ENCODE measurements around the gene DOCK9. TPM values are rescaled to one million over a fixed set of nuclear protein-coding genes. Genes with fewer than 3 reads are reported as not detected.

Gene DOCK9
- total RNA-seq, 1 donor from 2014 or later: 46.2 TPM

- TF ChIP-seq CTCF (conservative IDR thresholded peaks at IDR 0.05): no peak
- Mint-ChIP-seq H3K4me1 (ENCODE audit: unreplicated experiment) (peaks cover 20% of the 10 kb centered on the region), H3K27ac (no peak overlapping the region), H3K4me3 (no peak overlapping the region), H3K36me3 (no peaks in the 10 kb centered on the region), H3K9me3 (no peaks in the 10 kb centered on the region), H3K27me3 (no peaks in the 10 kb centered on the region)
- no peak for DNase-seq (ENCODE audit: extremely low spot score, unreplicated experiment)
These were observed 14.5 kb upstream of the DOCK9 start for GRCh38 chr13:98992355-98992754.

GRCh38 chr13:98990701-98991100 lies 12.8 kb upstream of the DOCK9 start:
- no peak for DNase-seq (ENCODE audit: extremely low spot score, unreplicated experiment)
- H3K4me3 Mint-ChIP-seq: no peak overlapping the region
- H3K9me3 Mint-ChIP-seq: no peaks in the 10 kb centered on the region
- H3K4me1 Mint-ChIP-seq (ENCODE audit: unreplicated experiment): peaks cover 21% of the 10 kb centered on the region
- TF ChIP-seq CTCF (conservative IDR thresholded peaks at IDR 0.05): no peak
- no peaks in the 10 kb centered on the region for H3K27me3 Mint-ChIP-seq
- no peaks in the 10 kb centered on the region for H3K36me3 Mint-ChIP-seq
- no peak overlapping the region for H3K27ac Mint-ChIP-seq

DNA sequence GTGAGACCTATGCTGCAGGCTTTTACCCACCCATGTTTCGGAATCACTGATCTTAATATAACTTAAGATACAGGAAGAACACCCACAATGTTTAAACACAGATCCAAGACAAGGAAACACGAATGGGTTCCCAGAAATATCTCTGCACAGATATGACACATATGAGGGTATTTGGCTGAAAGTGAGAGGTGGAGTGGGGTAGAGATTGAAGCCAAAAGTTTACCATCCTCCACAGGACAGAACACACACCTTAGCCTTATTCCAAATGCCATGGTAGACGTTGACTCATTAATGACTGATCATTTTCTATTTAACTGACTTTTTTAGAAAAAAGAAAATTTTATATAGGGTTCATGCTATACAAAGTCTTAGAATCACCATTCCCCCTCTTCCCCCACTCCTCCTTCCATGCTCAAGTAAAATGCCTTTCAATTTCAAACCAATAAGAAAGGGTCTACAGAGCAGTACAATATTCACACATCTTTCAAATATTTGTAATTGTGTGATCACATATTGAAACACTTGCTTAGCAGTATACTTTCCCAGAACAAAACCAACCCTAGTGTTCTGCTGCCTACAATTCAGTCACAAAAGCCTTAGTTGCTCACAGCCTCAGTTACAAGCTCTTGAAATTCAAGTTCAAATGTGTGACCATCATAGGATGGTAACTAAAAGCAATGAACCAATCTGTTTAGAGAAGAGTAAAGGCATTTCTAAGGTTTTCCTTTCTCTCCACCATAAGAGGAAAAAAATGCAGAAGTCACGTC lies 11.8 kb upstream of the DOCK9 start:
- Mint-ChIP-seq H3K4me3 (no peak overlapping the region), H3K4me1 (ENCODE audit: unreplicated experiment) (peaks cover 17% of the 10 kb centered on the region), H3K27ac (no peak overlapping the region), H3K36me3 (no peaks in the 10 kb centered on the region), H3K9me3 (no peaks in the 10 kb centered on the region), H3K27me3 (no peaks in the 10 kb centered on the region)
- no peak for TF ChIP-seq CTCF (conservative IDR thresholded peaks at IDR 0.05)
- DNase-seq (ENCODE audit: extremely low spot score, unreplicated experiment): no peak

DNA sequence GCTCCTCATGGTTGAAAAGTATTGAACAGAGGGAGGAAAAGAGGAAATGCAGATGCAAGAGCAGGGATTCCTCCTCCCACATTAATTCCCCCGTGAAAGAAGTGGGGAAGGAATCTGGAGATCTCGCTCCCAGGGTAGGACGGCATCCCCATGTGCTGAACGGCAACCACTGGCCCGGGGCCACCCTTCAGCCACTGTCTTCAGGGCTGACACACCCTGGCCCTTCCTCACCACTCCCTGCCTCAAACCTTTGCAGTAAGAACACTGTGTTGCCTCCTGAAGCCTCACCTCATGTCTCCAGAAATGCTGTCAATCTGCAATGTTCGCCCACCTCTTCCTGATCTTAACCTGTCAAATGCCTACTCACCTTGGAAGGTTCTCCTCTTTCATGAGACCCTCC lies 10.9 kb upstream of the DOCK9 start:
- Mint-ChIP-seq H3K36me3 (no peaks in the 10 kb centered on the region), H3K27me3 (no peaks in the 10 kb centered on the region), H3K4me3 (peak overlapping the region; percentile 73), H3K27ac (peak overlapping the region; percentile 71), H3K4me1 (ENCODE audit: unreplicated experiment) (peaks cover 21% of the 10 kb centered on the region), H3K9me3 (no peaks in the 10 kb centered on the region)
- DNase-seq (ENCODE audit: extremely low spot score, unreplicated experiment): no peak
- no peak for TF ChIP-seq CTCF (conservative IDR thresholded peaks at IDR 0.05)

DNA sequence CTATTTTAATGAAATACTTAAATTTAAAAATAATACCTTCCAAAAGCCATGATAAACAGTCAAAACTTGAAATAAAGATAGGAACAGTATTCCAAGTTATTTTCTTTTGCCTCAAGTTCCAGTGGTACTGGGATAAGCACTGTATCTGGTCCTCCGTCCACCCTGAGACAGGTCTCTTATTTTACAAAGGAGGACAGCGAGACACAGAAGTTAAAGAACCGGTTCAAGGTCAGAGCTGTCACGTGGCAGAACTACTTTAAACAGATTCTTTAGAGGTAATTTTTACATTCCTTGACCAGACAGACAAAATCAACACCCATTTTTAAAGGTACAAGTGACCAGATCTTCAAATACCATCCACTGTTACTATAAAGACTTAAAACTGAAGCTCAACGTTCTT lies 10.4 kb upstream of the DOCK9 start:
- H3K27ac Mint-ChIP-seq: peak overlapping the region; percentile 71
- no peaks in the 10 kb centered on the region for H3K27me3 Mint-ChIP-seq
- no peaks in the 10 kb centered on the region for H3K9me3 Mint-ChIP-seq
- peaks cover 21% of the 10 kb centered on the region for H3K4me1 Mint-ChIP-seq (ENCODE audit: unreplicated experiment)
- peak overlapping the region; percentile 73 for H3K4me3 Mint-ChIP-seq
- H3K36me3 Mint-ChIP-seq: no peaks in the 10 kb centered on the region
- no peak for DNase-seq (ENCODE audit: extremely low spot score, unreplicated experiment)
- TF ChIP-seq CTCF (conservative IDR thresholded peaks at IDR 0.05): no peak

Data from type B pancreatic cell (in vitro differentiated cells).